ENCODE data around the gene MGMT.

Gene MGMT

GRCh38 chr10:129624526-129624925 lies 157.5 kb downstream of the MGMT start:
- Histone ChIP-seq H3K9me2 (ENCODE audit: low read depth, low read length) (no peaks in the 10 kb centered on the region), H3F3A (ENCODE audit: insufficient read depth, low read length) (no peaks in the 10 kb centered on the region), H3K79me2 (ENCODE audit: insufficient read depth, low read length) (peaks cover 10% of the 10 kb centered on the region), H3K9ac (ENCODE audit: low read length) (no peak overlapping the region), H2AFZ (ENCODE audit: low read length) (no peak overlapping the region), H3K4me1 (ENCODE audit: insufficient read depth, low read length, severe bottlenecking) (peaks cover 15% of the 10 kb centered on the region), H3K9me3 (ENCODE audit: low read length) (no peaks in the 10 kb centered on the region), H3K4me3 (ENCODE audit: low read depth, low read length, poor library complexity, severe bottlenecking) (no peak overlapping the region), H3K4me2 (ENCODE audit: low read length) (no peak overlapping the region), H3K27ac (ENCODE audit: low read depth, low read length, poor library complexity, severe bottlenecking) (no peak overlapping the region), H3K27me3 (ENCODE audit: insufficient read depth, low read length) (no peaks in the 10 kb centered on the region), H3K36me3 (ENCODE audit: insufficient read depth, low read length) (no peaks in the 10 kb centered on the region; the same call in 1 of the 2 replicates), H4K20me1 (ENCODE audit: insufficient read depth, low read length) (no peaks in the 10 kb centered on the region)
- TF ChIP-seq EZH2 (IDR thresholded peaks at IDR 0.05; ENCODE audit: borderline replicate concordance, low read length): no peak
- TF ChIP-seq CTCF (IDR thresholded peaks at IDR 0.05; ENCODE audit: low read length): no peak

- TF ChIP-seq EZH2 (IDR thresholded peaks at IDR 0.05; ENCODE audit: borderline replicate concordance, low read length) (no peak), CTCF (IDR thresholded peaks at IDR 0.05; ENCODE audit: low read length) (no peak)
- Histone ChIP-seq H3K79me2 (ENCODE audit: insufficient read depth, low read length) (peaks cover 10% of the 10 kb centered on the region), H3K27me3 (ENCODE audit: insufficient read depth, low read length) (no peaks in the 10 kb centered on the region), H4K20me1 (ENCODE audit: insufficient read depth, low read length) (no peaks in the 10 kb centered on the region), H3F3A (ENCODE audit: insufficient read depth, low read length) (no peaks in the 10 kb centered on the region), H3K36me3 (ENCODE audit: insufficient read depth, low read length) (no peaks in the 10 kb centered on the region; the same call in 1 of the 2 replicates), H3K4me2 (ENCODE audit: low read length) (no peak overlapping the region), H3K9ac (ENCODE audit: low read length) (no peak overlapping the region), H3K9me2 (ENCODE audit: low read depth, low read length) (no peaks in the 10 kb centered on the region), H3K4me3 (ENCODE audit: low read depth, low read length, poor library complexity, severe bottlenecking) (no peak overlapping the region), H2AFZ (ENCODE audit: low read length) (no peak overlapping the region), H3K9me3 (ENCODE audit: low read length) (no peaks in the 10 kb centered on the region), H3K4me1 (ENCODE audit: insufficient read depth, low read length, severe bottlenecking) (peaks cover 15% of the 10 kb centered on the region), H3K27ac (ENCODE audit: low read depth, low read length, poor library complexity, severe bottlenecking) (no peak overlapping the region)
Observed at GRCh38 chr10:129626309-129626708, 159.3 kb downstream of the MGMT start.

GRCh38 chr10:129626796-129627435 lies 159.9 kb downstream of the MGMT start:
- peak overlapping the region; percentile 37 for H3K4me2 ChIP-seq (ENCODE audit: low read length)
- peaks cover 15% of the 10 kb centered on the region for H3K4me1 ChIP-seq (ENCODE audit: insufficient read depth, low read length, severe bottlenecking)
- no peak overlapping the region for H2AFZ ChIP-seq (ENCODE audit: low read length)
- H3K4me3 ChIP-seq (ENCODE audit: low read depth, low read length, poor library complexity, severe bottlenecking): no peak overlapping the region
- H3K9me3 ChIP-seq (ENCODE audit: low read length): no peaks in the 10 kb centered on the region
- no peak overlapping the region; the same call in 1 of the 2 replicates for H3K9ac ChIP-seq (ENCODE audit: low read length)
- H3K9me2 ChIP-seq (ENCODE audit: low read depth, low read length): no peaks in the 10 kb centered on the region
- H3K27me3 ChIP-seq (ENCODE audit: insufficient read depth, low read length): no peaks in the 10 kb centered on the region
- no peak for TF ChIP-seq CTCF (IDR thresholded peaks at IDR 0.05; ENCODE audit: low read length)
- no peak for TF ChIP-seq EZH2 (IDR thresholded peaks at IDR 0.05; ENCODE audit: borderline replicate concordance, low read length)
- H3K36me3 ChIP-seq (ENCODE audit: insufficient read depth, low read length): no peaks in the 10 kb centered on the region; the same call in 1 of the 2 replicates
- H3F3A ChIP-seq (ENCODE audit: insufficient read depth, low read length): no peaks in the 10 kb centered on the region
- no peaks in the 10 kb centered on the region for H4K20me1 ChIP-seq (ENCODE audit: insufficient read depth, low read length)
- H3K79me2 ChIP-seq (ENCODE audit: insufficient read depth, low read length): peaks cover 10% of the 10 kb centered on the region
- peak overlapping the region; percentile 48 for H3K27ac ChIP-seq (ENCODE audit: low read depth, low read length, poor library complexity, severe bottlenecking)

Measured in OCI-LY1 (cell line).